GM21737 (cell line): ENCODE measurements around the gene TESMIN.

Source experiments
- ATAC-seq: cut with Tn5 transposase; IDR thresholded peaks from one replicate; pipeline ENCODE4 v1.9.1; 2021; ENCODE audit warnings: mild to moderate bottlenecking, moderate library complexity; ENCODE audit not compliant: unreplicated experiment

Gene TESMIN

GRCh38 chr11:68664141-68664540 lies 87.2 kb downstream of the TESMIN start:
- ATAC-seq, result no peak

- ATAC-seq, result no peak
These were observed 87.8 kb downstream of the TESMIN start for GRCh38 chr11:68663482-68664010.

- ATAC-seq, result no peak
These were observed 89.4 kb downstream of the TESMIN start for GRCh38 chr11:68661697-68662603.

- ATAC-seq, result no peak
These were observed 90.3 kb downstream of the TESMIN start for GRCh38 chr11:68661014-68661413.

GRCh38 chr11:68660066-68660810 lies 91.1 kb downstream of the TESMIN start:
- no peak for ATAC-seq

GRCh38 chr11:68659158-68659921 lies 92.0 kb downstream of the TESMIN start:
- ATAC-seq, result no peak

- ATAC-seq, result no peak
These were observed 92.7 kb downstream of the TESMIN start for GRCh38 chr11:68658661-68659060.

GRCh38 chr11:68658097-68658496 lies 93.2 kb downstream of the TESMIN start:
- no peak for ATAC-seq
